ENCODE results near the gene PRKCE.

The PRKCE gene

GRCh38 chr2:45734952-45735351 lies 83.5 kb downstream of the PRKCE start:
- DNase-seq (ENCODE audit: insufficient read length) (no peak), FAIRE-seq (no peak)
- TF ChIP-seq POLR2A (IDR thresholded peaks at IDR 0.05; ENCODE audit: low read depth, low read length) (no peak), TAF1 (IDR thresholded peaks at IDR 0.05; ENCODE audit: borderline replicate concordance, low read depth, low read length) (no peak), POLR2AphosphoS5 (IDR thresholded peaks at IDR 0.05; ENCODE audit: low read depth, low read length) (no peak)

GRCh38 chr2:45736757-45737704 lies 85.6 kb downstream of the PRKCE start:
- TF ChIP-seq TAF1 (IDR thresholded peaks at IDR 0.05; ENCODE audit: borderline replicate concordance, low read depth, low read length) (no peak), POLR2AphosphoS5 (IDR thresholded peaks at IDR 0.05; ENCODE audit: low read depth, low read length) (no peak), POLR2A (IDR thresholded peaks at IDR 0.05; ENCODE audit: low read depth, low read length) (no peak)
- FAIRE-seq (no peak), DNase-seq (ENCODE audit: insufficient read length) (no peak)

GRCh38 chr2:45739796-45740485 lies 88.5 kb downstream of the PRKCE start:
- FAIRE-seq (no peak), DNase-seq (ENCODE audit: insufficient read length) (no peak)
- TF ChIP-seq POLR2A (IDR thresholded peaks at IDR 0.05; ENCODE audit: low read depth, low read length) (no peak), TAF1 (IDR thresholded peaks at IDR 0.05; ENCODE audit: borderline replicate concordance, low read depth, low read length) (no peak), POLR2AphosphoS5 (IDR thresholded peaks at IDR 0.05; ENCODE audit: low read depth, low read length) (no peak)

- no peak for TF ChIP-seq POLR2A (IDR thresholded peaks at IDR 0.05; ENCODE audit: low read depth, low read length)
- TF ChIP-seq POLR2AphosphoS5 (IDR thresholded peaks at IDR 0.05; ENCODE audit: low read depth, low read length), result no peak
- TF ChIP-seq TAF1 (IDR thresholded peaks at IDR 0.05; ENCODE audit: borderline replicate concordance, low read depth, low read length), result no peak
- FAIRE-seq (peak; percentile 5), DNase-seq (ENCODE audit: insufficient read length) (no peak)
These were observed 89.8 kb downstream of the PRKCE start for GRCh38 chr2:45741161-45741850.

- FAIRE-seq (peak; percentile 50), DNase-seq (ENCODE audit: insufficient read length) (no peak)
- TF ChIP-seq TAF1 (IDR thresholded peaks at IDR 0.05; ENCODE audit: borderline replicate concordance, low read depth, low read length), result no peak
- no peak for TF ChIP-seq POLR2A (IDR thresholded peaks at IDR 0.05; ENCODE audit: low read depth, low read length)
- TF ChIP-seq POLR2AphosphoS5 (IDR thresholded peaks at IDR 0.05; ENCODE audit: low read depth, low read length), result no peak
These were observed 92.3 kb downstream of the PRKCE start for GRCh38 chr2:45743531-45744396.

GRCh38 chr2:45745231-45745630 lies 93.8 kb downstream of the PRKCE start:
- FAIRE-seq (no peak), DNase-seq (ENCODE audit: insufficient read length) (no peak)
- TF ChIP-seq POLR2AphosphoS5 (IDR thresholded peaks at IDR 0.05; ENCODE audit: low read depth, low read length) (no peak), POLR2A (IDR thresholded peaks at IDR 0.05; ENCODE audit: low read depth, low read length) (no peak), TAF1 (IDR thresholded peaks at IDR 0.05; ENCODE audit: borderline replicate concordance, low read depth, low read length) (no peak)

- FAIRE-seq (no peak), DNase-seq (ENCODE audit: insufficient read length) (no peak)
- TF ChIP-seq POLR2A (IDR thresholded peaks at IDR 0.05; ENCODE audit: low read depth, low read length), result no peak
- TF ChIP-seq POLR2AphosphoS5 (IDR thresholded peaks at IDR 0.05; ENCODE audit: low read depth, low read length), result no peak
- no peak for TF ChIP-seq TAF1 (IDR thresholded peaks at IDR 0.05; ENCODE audit: borderline replicate concordance, low read depth, low read length)
These were observed 95.4 kb downstream of the PRKCE start for GRCh38 chr2:45746888-45747287.

- TF ChIP-seq POLR2AphosphoS5 (IDR thresholded peaks at IDR 0.05; ENCODE audit: low read depth, low read length) (no peak), TAF1 (IDR thresholded peaks at IDR 0.05; ENCODE audit: borderline replicate concordance, low read depth, low read length) (no peak), POLR2A (IDR thresholded peaks at IDR 0.05; ENCODE audit: low read depth, low read length) (no peak)
- DNase-seq (ENCODE audit: insufficient read length) (no peak), FAIRE-seq (no peak)
These were observed 95.9 kb downstream of the PRKCE start for GRCh38 chr2:45747363-45747762.

GRCh38 chr2:45748239-45748638 lies 96.8 kb downstream of the PRKCE start:
- DNase-seq (ENCODE audit: insufficient read length), result no peak
- peak; percentile 5 for FAIRE-seq
- no peak for TF ChIP-seq POLR2AphosphoS5 (IDR thresholded peaks at IDR 0.05; ENCODE audit: low read depth, low read length)
- no peak for TF ChIP-seq POLR2A (IDR thresholded peaks at IDR 0.05; ENCODE audit: low read depth, low read length)
- no peak for TF ChIP-seq TAF1 (IDR thresholded peaks at IDR 0.05; ENCODE audit: borderline replicate concordance, low read depth, low read length)

- no peak for TF ChIP-seq POLR2A (IDR thresholded peaks at IDR 0.05; ENCODE audit: low read depth, low read length)
- TF ChIP-seq POLR2AphosphoS5 (IDR thresholded peaks at IDR 0.05; ENCODE audit: low read depth, low read length), result no peak
- no peak for TF ChIP-seq TAF1 (IDR thresholded peaks at IDR 0.05; ENCODE audit: borderline replicate concordance, low read depth, low read length)
- FAIRE-seq, result no peak
- no peak for DNase-seq (ENCODE audit: insufficient read length)
These were observed 98.5 kb downstream of the PRKCE start for GRCh38 chr2:45750001-45750400.
